HepG2 (cell line): ENCODE measurements around the gene FOXA1. TPM values are rescaled to one million over a fixed set of nuclear protein-coding genes. Genes with fewer than 3 reads are reported as not detected.

Experiments used
- ARNT ChIP-seq: fragments of 450-650 bp; IDR thresholded peaks from 2 replicates; pipeline ENCODE4 v1.6.1; 2017
- CENPX ChIP-seq: sonication (generic); formaldehyde crosslinking; IDR thresholded peaks from 2 replicates; pipeline ENCODE4 v1.9.0; 2021; ENCODE audit warnings: mild to moderate bottlenecking, missing genetic modification reagents, moderate library complexity
- ELF3 ChIP-seq: IDR thresholded peaks from 2 replicates; pipeline ENCODE4 v1.6.1; 2016; ENCODE audit warnings: missing genetic modification reagents, missing compliant biosample characterization
- GPN1 ChIP-seq: sonication (generic); formaldehyde crosslinking; IDR thresholded peaks from 2 replicates; pipeline ENCODE4 v1.5.1; 2020; ENCODE audit warnings: missing genetic modification reagents, borderline replicate concordance
- HNF1A ChIP-seq, 2 experiments: sonication (generic) in 1 of 2; formaldehyde crosslinking in 1 of 2; IDR thresholded peaks; 2 replicates each; pipeline versions ENCODE4 v1.4.0 to v1.6.1; 2016 to 2020; ENCODE audit warnings: borderline replicate concordance in 1 of 2, low read depth in 1 of 2, mild to moderate bottlenecking in 1 of 2, missing genetic modification reagents in 1 of 2
- KDM3A ChIP-seq: IDR thresholded peaks from 2 replicates; pipeline ENCODE4 v1.6.1; 2018; ENCODE audit warnings: low read depth, missing compliant biosample characterization
- NFE2L2 ChIP-seq: fragments of 150-350 bp; IDR thresholded peaks from 2 replicates; pipeline ENCODE4 v1.6.1; 2014; ENCODE audit warnings: low read length
- PAX8 ChIP-seq: sonication (generic); formaldehyde crosslinking; IDR thresholded peaks from 2 replicates; pipeline ENCODE4 v1.8.0; 2022; ENCODE audit warnings: mild to moderate bottlenecking, missing genetic modification reagents, borderline replicate concordance
- SMAD1 ChIP-seq: sonication (generic); formaldehyde crosslinking; IDR thresholded peaks from 2 replicates; pipeline ENCODE4 v1.4.0; 2020; ENCODE audit warnings: missing genetic modification reagents, low read depth, mild to moderate bottlenecking, borderline replicate concordance
- TGIF2 ChIP-seq: IDR thresholded peaks from 2 replicates; pipeline ENCODE4 v1.6.1; 2016; ENCODE audit warnings: control low read depth, missing compliant biosample characterization
- ZNF138 ChIP-seq: sonication (generic); formaldehyde crosslinking; IDR thresholded peaks from 2 replicates; pipeline ENCODE4 v1.5.0; 2020; ENCODE audit warnings: mild to moderate bottlenecking, low read depth, missing genetic modification reagents
- ZNF280B ChIP-seq: sonication (generic); formaldehyde crosslinking; IDR thresholded peaks from 2 replicates; pipeline ENCODE4 v1.5.0; 2020; ENCODE audit warnings: missing genetic modification reagents, mild to moderate bottlenecking, borderline replicate concordance
- ZNF318 ChIP-seq: sonication (generic); formaldehyde crosslinking; IDR thresholded peaks from 2 replicates; pipeline ENCODE4 v1.4.0; 2020; ENCODE audit warnings: mild to moderate bottlenecking, missing genetic modification reagents
- ZNF878 ChIP-seq: sonication (generic); formaldehyde crosslinking; IDR thresholded peaks from 2 replicates; pipeline ENCODE4 v1.8.1; 2023; ENCODE audit warnings: mild to moderate bottlenecking, missing genetic modification reagents, moderate library complexity
- polyA plus RNA-seq, 8 experiments: library from polyadenylated mRNA; depleted of rRNA in 3 of 8; stranded (reverse) in 7 of 8; unstranded in 1 of 8; fragments of >200 nt; fragmentation: Illumina TruSeq in 4 of 8; extraction: Trizol in 4 of 8; gene quantifications; 2 replicates each; pipeline versions ENCODE4 v1.2.1 to v1.2.3, GENCODE V29; 2011 to 2016; ENCODE audit warnings: low read depth in 4 of 8, missing spikeins in 1 of 8, mixed read lengths in 1 of 8; ENCODE audit not compliant: insufficient read depth in 1 of 8
- total RNA-seq, 5 experiments: library from RNA; depleted of rRNA; stranded (reverse); fragments of >200 nt; fragmentation: Illumina TruSeq; extraction: Trizol; gene quantifications; 2 replicates each; pipeline ENCODE4 v1.2.3, GENCODE V29; 2016; ENCODE audit warnings: low read depth in 1 of 5

Gene FOXA1
- total and polyA plus RNA-seq, 2 of the 13 experiments (the other 11 are each of a cell fraction or from before 2014, with no cell fraction given) = 43.4 to 58.6 TPM

- TF ChIP-seq ZNF138 (CRISPR knock-in tag) (peak; percentile 33; the same call in 1 of the 2 replicates), GPN1 (0 out of 2 replicates have a peak, but pooled peaks have one; percentile 66), ZNF878 (CRISPR knock-in tag) (no peak), ELF3 (CRISPR knock-in tag) (peak; percentile 33; the same call in 1 of the 2 replicates), CENPX (no peak), KDM3A (CRISPR knock-in tag) (peak; percentile 85; the same call in 1 of the 2 replicates), SMAD1 (CRISPR knock-in tag) (no peak), PAX8 (CRISPR knock-in tag) (no peak; the same call in 1 of the 2 replicates), ZNF280B (CRISPR knock-in tag) (no peak), ARNT (no peak), HNF1A (IDR thresholded peaks at IDR 0.05; ENCODE audit: low read depth) (no peak), HNF1A (CRISPR knock-in tag; IDR thresholded peaks at IDR 0.05; ENCODE audit: borderline replicate concordance) (no peak), TGIF2 (no peak), NFE2L2 (no peak), ZNF318 (no peak)
These were observed 11.5 kb downstream of the FOXA1 start (continued) for GRCh38 chr14:37583358-37584210.
